ENCODE data around the gene MRPL53. TPM values are rescaled to one million over a fixed set of nuclear protein-coding genes. Genes with fewer than 3 reads are reported as not detected.
A peak's percentile ranks its signal among the peaks of the same experiment; 100 is the strongest.

The MRPL53 gene
- total and polyA plus RNA-seq, 2 of the 13 experiments (the other 11 are each of a cell fraction or from before 2014, with no cell fraction given), result 34.3 to 51.9 TPM

DNA sequence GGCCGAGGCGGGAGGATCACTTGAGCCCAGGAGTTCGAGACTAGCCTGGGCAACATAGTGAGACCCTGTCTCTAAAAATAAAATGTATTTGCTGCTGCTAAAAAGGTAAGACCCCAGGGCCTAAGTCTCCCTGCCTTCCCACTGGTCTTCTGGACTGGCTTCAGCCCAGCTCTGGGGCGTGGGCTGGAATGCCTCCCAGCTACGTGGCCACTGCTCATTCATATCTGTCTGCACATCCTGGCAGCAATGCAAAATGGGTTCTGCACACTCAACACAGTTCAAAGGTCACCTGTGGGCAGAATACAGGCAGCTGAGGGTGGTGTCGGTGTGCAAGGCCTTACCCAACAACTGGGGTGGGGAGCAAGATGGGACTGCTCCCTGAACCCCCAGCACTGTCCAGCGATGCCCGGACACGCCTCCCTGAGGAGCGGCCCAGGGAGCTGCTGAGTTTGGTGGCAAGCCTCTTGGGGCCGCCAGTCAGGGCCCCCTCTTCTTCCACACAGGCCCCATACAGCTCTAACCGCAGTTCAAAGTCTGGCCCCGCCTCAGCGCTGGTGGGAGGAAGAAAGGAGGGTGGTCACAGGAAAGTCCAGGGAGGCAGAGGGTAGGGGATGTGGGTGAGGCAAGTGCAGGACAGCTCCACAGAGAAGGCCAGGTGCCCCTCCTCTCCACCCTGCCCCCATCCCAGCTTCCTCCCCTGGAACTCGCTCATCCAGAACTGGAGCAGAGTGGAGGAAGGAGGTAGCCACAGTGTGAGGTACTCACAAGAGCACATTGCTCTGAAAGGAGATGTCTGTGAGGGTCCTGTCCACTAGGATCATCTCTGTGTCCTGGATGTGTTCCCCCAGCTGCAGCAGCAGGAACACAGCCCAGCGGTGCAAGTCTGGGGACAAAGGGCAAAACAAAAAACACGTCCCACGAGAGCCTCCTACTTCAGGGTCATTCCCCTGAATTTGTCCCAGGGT lies 42.7 kb downstream of the MRPL53 start (continued):
- TF ChIP-seq MBNL3 (CRISPR knock-in tag; conservative IDR thresholded peaks at IDR 0.05) (no peak), HOMEZ (CRISPR knock-in tag; IDR thresholded peaks at IDR 0.05; ENCODE audit: low read depth) (no peak; the same call in 1 of the 2 replicates), FOXP1 (IDR thresholded peaks at IDR 0.05) (no peak), FOXP1 (CRISPR knock-in tag; IDR thresholded peaks at IDR 0.05) (peak; percentile 37; the same call in 1 of the 2 replicates), XBP1 (CRISPR knock-in tag; IDR thresholded peaks at IDR 0.05) (no peak), ZNF263 (CRISPR knock-in tag; IDR thresholded peaks at IDR 0.05) (peak; percentile 63), CTCF (CRISPR knock-in tag; IDR thresholded peaks at IDR 0.05) (peak; percentile 41), POLR2A (IDR thresholded peaks at IDR 0.05; ENCODE audit: insufficient read depth in 1 of 2, low read depth in 2 of 2, low read length in 2 of 2) (peak; percentile 52 to 53; a peak in 3 of 4 replicates), ZNF235 (CRISPR knock-in tag; IDR thresholded peaks at IDR 0.05; ENCODE audit: borderline replicate concordance) (no peak), PAXIP1 (CRISPR knock-in tag; conservative IDR thresholded peaks at IDR 0.05) (peak; percentile 99), RAD21 (CRISPR knock-in tag; IDR thresholded peaks at IDR 0.05) (peak; percentile 48; the same call in 1 of the 2 replicates), GLI4 (CRISPR knock-in tag; IDR thresholded peaks at IDR 0.05; ENCODE audit: borderline replicate concordance) (0 out of 2 replicates have a peak, but pooled peaks have one; percentile 27), ELF4 (CRISPR knock-in tag; IDR thresholded peaks at IDR 0.05; ENCODE audit: borderline replicate concordance) (no peak), ZNF30 (CRISPR knock-in tag; IDR thresholded peaks at IDR 0.05) (no peak), ZNF619 (CRISPR knock-in tag; IDR thresholded peaks at IDR 0.05) (peak; percentile 71)
- TF ChIP-seq, protein P1, sequence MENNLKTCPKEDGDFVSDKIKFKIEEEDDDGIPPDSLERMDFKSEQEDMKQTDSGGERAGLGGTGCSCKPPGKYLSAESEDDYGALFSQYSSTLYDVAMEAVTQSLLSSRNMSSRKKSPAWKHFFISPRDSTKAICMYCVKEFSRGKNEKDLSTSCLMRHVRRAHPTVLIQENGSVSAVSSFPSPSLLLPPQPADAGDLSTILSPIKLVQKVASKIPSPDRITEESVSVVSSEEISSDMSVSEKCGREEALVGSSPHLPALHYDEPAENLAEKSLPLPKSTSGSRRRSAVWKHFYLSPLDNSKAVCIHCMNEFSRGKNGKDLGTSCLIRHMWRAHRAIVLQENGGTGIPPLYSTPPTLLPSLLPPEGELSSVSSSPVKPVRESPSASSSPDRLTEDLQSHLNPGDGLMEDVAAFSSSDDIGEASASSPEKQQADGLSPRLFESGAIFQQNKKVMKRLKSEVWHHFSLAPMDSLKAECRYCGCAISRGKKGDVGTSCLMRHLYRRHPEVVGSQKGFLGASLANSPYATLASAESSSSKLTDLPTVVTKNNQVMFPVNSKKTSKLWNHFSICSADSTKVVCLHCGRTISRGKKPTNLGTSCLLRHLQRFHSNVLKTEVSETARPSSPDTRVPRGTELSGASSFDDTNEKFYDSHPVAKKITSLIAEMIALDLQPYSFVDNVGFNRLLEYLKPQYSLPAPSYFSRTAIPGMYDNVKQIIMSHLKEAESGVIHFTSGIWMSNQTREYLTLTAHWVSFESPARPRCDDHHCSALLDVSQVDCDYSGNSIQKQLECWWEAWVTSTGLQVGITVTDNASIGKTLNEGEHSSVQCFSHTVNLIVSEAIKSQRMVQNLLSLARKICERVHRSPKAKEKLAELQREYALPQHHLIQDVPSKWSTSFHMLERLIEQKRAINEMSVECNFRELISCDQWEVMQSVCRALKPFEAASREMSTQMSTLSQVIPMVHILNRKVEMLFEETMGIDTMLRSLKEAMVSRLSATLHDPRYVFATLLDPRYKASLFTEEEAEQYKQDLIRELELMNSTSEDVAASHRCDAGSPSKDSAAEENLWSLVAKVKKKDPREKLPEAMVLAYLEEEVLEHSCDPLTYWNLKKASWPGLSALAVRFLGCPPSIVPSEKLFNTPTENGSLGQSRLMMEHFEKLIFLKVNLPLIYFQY (CRISPR knock-in tag; IDR thresholded peaks at IDR 0.05; ENCODE audit: borderline replicate concordance), result peak; percentile 56; the same call in 1 of the 2 replicates
- TF ChIP-seq, protein P2, sequence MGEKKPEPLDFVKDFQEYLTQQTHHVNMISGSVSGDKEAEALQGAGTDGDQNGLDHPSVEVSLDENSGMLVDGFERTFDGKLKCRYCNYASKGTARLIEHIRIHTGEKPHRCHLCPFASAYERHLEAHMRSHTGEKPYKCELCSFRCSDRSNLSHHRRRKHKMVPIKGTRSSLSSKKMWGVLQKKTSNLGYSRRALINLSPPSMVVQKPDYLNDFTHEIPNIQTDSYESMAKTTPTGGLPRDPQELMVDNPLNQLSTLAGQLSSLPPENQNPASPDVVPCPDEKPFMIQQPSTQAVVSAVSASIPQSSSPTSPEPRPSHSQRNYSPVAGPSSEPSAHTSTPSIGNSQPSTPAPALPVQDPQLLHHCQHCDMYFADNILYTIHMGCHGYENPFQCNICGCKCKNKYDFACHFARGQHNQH (CRISPR knock-in tag; IDR thresholded peaks at IDR 0.05), result peak; percentile 58; the same call in 1 of the 2 replicates

All from HepG2 (cell line).